WTC11 (cell line): ENCODE results near the gene IGF2BP1. TPM values are rescaled to one million over a fixed set of nuclear protein-coding genes. Genes with fewer than 3 reads are reported as not detected.

Experiments used
- ATAC-seq: fragments of 200-7000 bp; cut with Tn5 transposase; 2 replicates; pipeline ENCODE4 v1.10.0; 2021; ENCODE audit warnings: mild to moderate bottlenecking, moderate library complexity
- CTCF ChIA-PET: fragments of 300-600 bp; sonication (Branson Sonifier 250); formaldehyde crosslinking; loops from one replicate; lab custom pipeline; 2021; ENCODE audit warnings: antibody characterized with exemption; lab: Charles Lee
- POLR2A ChIA-PET: fragments of 350-600 bp; sonication (Branson Sonifier 250); formaldehyde crosslinking; loops from one replicate; lab custom pipeline; 2021; ENCODE audit warnings: antibody characterized with exemption; lab: Charles Lee
- DNase-seq: peaks from one replicate; pipeline ENCODE4 v3.0.0; 2021; ENCODE audit warnings: low spot score
- H3K27ac Mint-ChIP-seq: 2 replicates; pipeline ENCODE4 v1.8.0; 2021; ENCODE audit warnings: mixed read lengths
- H3K27me3 Mint-ChIP-seq: 2 replicates; pipeline ENCODE4 v1.8.0; 2021; ENCODE audit warnings: low read depth, mild to moderate bottlenecking, moderate library complexity, mixed read lengths
- H3K36me3 Mint-ChIP-seq: 2 replicates; pipeline ENCODE4 v1.8.0; 2021; ENCODE audit warnings: mixed read lengths
- H3K4me1 Mint-ChIP-seq: 2 replicates; pipeline ENCODE4 v1.8.0; 2022; ENCODE audit warnings: mixed read lengths
- H3K4me3 Mint-ChIP-seq: 2 replicates; pipeline ENCODE4 v1.8.0; 2021; ENCODE audit warnings: mild to moderate bottlenecking, moderate library complexity, mixed read lengths
- H3K9me3 Mint-ChIP-seq: 2 replicates; pipeline ENCODE4 v1.8.0; 2021; ENCODE audit warnings: mixed read lengths
- AR ChIP-seq: fragments of 250-450 bp; sonication (Bioruptor Pico); IDR thresholded peaks from 2 replicates; pipeline ENCODE4 v1.9.0; 2021; ENCODE audit warnings: mild to moderate bottlenecking
- CBFB ChIP-seq: sonication (generic); formaldehyde crosslinking; IDR thresholded peaks from 2 replicates; pipeline ENCODE4 v1.8.1; 2022; ENCODE audit warnings: mild to moderate bottlenecking, low read depth, missing genetic modification reagents
- EMX1 ChIP-seq: fragments of 250-450 bp; sonication (Bioruptor Pico); IDR thresholded peaks from 2 replicates; pipeline ENCODE4 v1.8.0; 2021; ENCODE audit warnings: mild to moderate bottlenecking
- FOXP1 ChIP-seq: sonication (generic); formaldehyde crosslinking; IDR thresholded peaks from 2 replicates; pipeline ENCODE4 v1.8.0; 2022; ENCODE audit warnings: missing genetic modification reagents, mild to moderate bottlenecking, moderate library complexity, borderline replicate concordance
- FOXP4 ChIP-seq: sonication (generic); formaldehyde crosslinking; IDR thresholded peaks from 2 replicates; pipeline ENCODE4 v1.8.0; 2022; ENCODE audit warnings: mild to moderate bottlenecking, missing genetic modification reagents
- HMGA2 ChIP-seq: fragments of 250-450 bp; sonication (Bioruptor Pico); IDR thresholded peaks from 2 replicates; pipeline ENCODE4 v1.4.0; 2021; ENCODE audit warnings: mild to moderate bottlenecking, moderate library complexity
- IRF2 ChIP-seq: sonication (generic); formaldehyde crosslinking; IDR thresholded peaks from 2 replicates; pipeline ENCODE4 v1.8.0; 2022; ENCODE audit warnings: low read depth, missing genetic modification reagents, borderline replicate concordance
- OVOL2 ChIP-seq: fragments of 250-450 bp; sonication (Bioruptor Pico); IDR thresholded peaks from 2 replicates; pipeline ENCODE4 v1.9.0; 2021; ENCODE audit warnings: mild to moderate bottlenecking, borderline replicate concordance
- PREB ChIP-seq: sonication (generic); formaldehyde crosslinking; IDR thresholded peaks from 2 replicates; pipeline ENCODE4 v1.8.1; 2022; ENCODE audit warnings: mild to moderate bottlenecking, missing genetic modification reagents, moderate library complexity, borderline replicate concordance
- PRRX2 ChIP-seq: fragments of 250-450 bp; sonication (Bioruptor Pico); IDR thresholded peaks from 2 replicates; pipeline ENCODE4 v1.8.0; 2021; ENCODE audit warnings: mild to moderate bottlenecking
- SMAD3 ChIP-seq: sonication (generic); formaldehyde crosslinking; IDR thresholded peaks from 2 replicates; pipeline ENCODE4 v1.8.0; 2022; ENCODE audit warnings: missing genetic modification reagents, mild to moderate bottlenecking, borderline replicate concordance
- SP1 ChIP-seq: sonication (generic); formaldehyde crosslinking; conservative IDR thresholded peaks from 2 replicates; pipeline ENCODE4 v1.8.1; 2022; ENCODE audit warnings: missing genetic modification reagents
- ZNF671 ChIP-seq: fragments of 250-450 bp; sonication (Bioruptor Pico); IDR thresholded peaks from 2 replicates; pipeline ENCODE4 v1.8.0; 2021; ENCODE audit warnings: mild to moderate bottlenecking
- total RNA-seq: library from RNA; stranded (reverse); gene quantifications from 3 replicates; pipeline ENCODE4 v1.2.3, GENCODE V29; 2021
- TF ChIP-seq, protein P1 (sequence below): sonication (generic); formaldehyde crosslinking; IDR thresholded peaks from 2 replicates; pipeline ENCODE4 v1.8.1; 2023; ENCODE audit warnings: mild to moderate bottlenecking, moderate library complexity, missing genetic modification reagents
- TF ChIP-seq, protein P2 (sequence below): sonication (generic); formaldehyde crosslinking; IDR thresholded peaks from 2 replicates; pipeline ENCODE4 v1.8.0; 2022; ENCODE audit warnings: mild to moderate bottlenecking, missing genetic modification reagents
- TF ChIP-seq, protein P3 (sequence below): sonication (generic); formaldehyde crosslinking; conservative IDR thresholded peaks from 2 replicates; pipeline ENCODE4 v1.8.1; 2022; ENCODE audit warnings: mild to moderate bottlenecking, missing genetic modification reagents
- TF ChIP-seq, protein P4 (sequence below): sonication (generic); formaldehyde crosslinking; IDR thresholded peaks from 2 replicates; pipeline ENCODE4 v1.8.1; 2023; ENCODE audit warnings: mild to moderate bottlenecking, missing genetic modification reagents, moderate library complexity

IGF2BP1 gene
- total RNA-seq, 1 experiment from 2014 or later, result 392 TPM

DNA sequence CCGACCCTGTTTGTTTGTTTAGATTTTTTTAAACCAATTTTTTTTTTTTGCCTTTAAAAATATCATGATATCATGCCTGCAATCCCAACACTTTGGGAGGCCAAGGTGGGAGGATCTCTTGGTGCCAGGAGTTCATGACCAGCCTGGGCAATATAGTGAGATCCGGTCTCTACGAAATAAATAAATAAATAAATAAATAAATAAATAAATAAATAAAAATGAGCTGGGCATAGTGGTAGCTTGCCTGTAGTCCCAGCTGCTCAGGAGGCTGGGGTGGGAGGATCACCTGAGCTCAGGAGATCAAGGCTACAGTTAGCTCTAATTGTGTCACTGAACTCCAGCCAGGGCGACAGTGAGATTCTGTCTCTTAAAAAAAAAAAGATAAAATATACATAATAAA lies 8.1 kb upstream of the IGF2BP1 start:
- Mint-ChIP-seq H3K4me3 (no peak overlapping the region), H3K9me3 (no peaks in the 10 kb centered on the region), H3K36me3 (no peaks in the 10 kb centered on the region), H3K4me1 (peaks cover 36% of the 10 kb centered on the region), H3K27me3 (no peaks in the 10 kb centered on the region), H3K27ac (no peak overlapping the region)
- DNase-seq, result no peak
- POLR2A ChIA-PET, result no interaction called here
- ATAC-seq, result no peak
- TF ChIP-seq EMX1 (no peak), HMGA2 (no peak), SMAD3 (no peak), FOXP4 (no peak), ZNF671 (no peak), FOXP1 (no peak), CBFB (CRISPR knock-in tag) (no peak), AR (no peak), OVOL2 (no peak), IRF2 (no peak), PREB (no peak), SP1 (no peak), PRRX2 (CRISPR knock-in tag) (no peak)
- TF ChIP-seq, protein P1, sequence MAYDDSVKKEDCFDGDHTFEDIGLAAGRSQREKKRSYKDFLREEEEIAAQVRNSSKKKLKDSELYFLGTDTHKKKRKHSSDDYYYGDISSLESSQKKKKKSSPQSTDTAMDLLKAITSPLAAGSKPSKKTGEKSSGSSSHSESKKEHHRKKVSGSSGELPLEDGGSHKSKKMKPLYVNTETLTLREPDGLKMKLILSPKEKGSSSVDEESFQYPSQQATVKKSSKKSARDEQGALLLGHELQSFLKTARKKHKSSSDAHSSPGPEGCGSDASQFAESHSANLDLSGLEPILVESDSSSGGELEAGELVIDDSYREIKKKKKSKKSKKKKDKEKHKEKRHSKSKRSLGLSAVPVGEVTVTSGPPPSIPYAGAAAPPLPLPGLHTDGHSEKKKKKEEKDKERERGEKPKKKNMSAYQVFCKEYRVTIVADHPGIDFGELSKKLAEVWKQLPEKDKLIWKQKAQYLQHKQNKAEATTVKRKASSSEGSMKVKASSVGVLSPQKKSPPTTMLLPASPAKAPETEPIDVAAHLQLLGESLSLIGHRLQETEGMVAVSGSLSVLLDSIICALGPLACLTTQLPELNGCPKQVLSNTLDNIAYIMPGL (CRISPR knock-in tag), result no peak
- TF ChIP-seq, protein P2, sequence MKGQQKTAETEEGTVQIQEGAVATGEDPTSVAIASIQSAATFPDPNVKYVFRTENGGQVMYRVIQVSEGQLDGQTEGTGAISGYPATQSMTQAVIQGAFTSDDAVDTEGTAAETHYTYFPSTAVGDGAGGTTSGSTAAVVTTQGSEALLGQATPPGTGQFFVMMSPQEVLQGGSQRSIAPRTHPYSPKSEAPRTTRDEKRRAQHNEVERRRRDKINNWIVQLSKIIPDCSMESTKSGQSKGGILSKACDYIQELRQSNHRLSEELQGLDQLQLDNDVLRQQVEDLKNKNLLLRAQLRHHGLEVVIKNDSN (CRISPR knock-in tag), result no peak
- TF ChIP-seq, protein P3, sequence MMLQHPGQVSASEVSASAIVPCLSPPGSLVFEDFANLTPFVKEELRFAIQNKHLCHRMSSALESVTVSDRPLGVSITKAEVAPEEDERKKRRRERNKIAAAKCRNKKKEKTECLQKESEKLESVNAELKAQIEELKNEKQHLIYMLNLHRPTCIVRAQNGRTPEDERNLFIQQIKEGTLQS (CRISPR knock-in tag), result no peak
- CTCF ChIA-PET, result interaction anchor here (0.9 to 1.2 kb wide), 2 partner anchors 44 to 46 kb away, joined by 3 read pairs; partner anchors contain the start of gene SNF8

DNA sequence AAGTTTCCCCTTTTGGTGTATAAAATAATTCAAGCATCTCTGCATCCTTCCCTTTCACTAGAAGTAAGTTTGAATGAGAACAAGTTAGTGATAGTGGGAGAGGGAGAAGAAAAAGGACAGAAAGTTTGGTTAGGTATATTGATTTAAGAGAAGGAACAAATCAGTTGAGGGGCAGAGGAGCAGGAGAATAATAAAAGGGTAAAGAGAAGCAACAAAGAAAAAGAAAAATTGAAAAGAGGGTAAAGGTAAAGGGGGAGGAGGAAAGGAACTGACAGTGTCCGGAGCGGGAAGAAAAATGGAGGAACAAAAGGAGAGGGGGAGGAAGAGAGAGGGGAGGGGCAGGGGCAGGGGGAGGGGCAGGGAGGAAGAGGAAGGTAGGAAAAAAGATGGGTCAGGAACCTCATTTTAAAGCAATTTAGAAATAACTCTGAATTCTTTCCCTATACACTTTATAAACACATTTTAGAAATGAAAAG lies 6.3 kb upstream of the IGF2BP1 start:
- Mint-ChIP-seq H3K27ac (peak overlapping the region; percentile 70), H3K4me1 (peaks cover 44% of the 10 kb centered on the region), H3K9me3 (no peaks in the 10 kb centered on the region), H3K4me3 (peak overlapping the region; percentile 57), H3K36me3 (no peaks in the 10 kb centered on the region), H3K27me3 (no peaks in the 10 kb centered on the region)
- TF ChIP-seq, protein P4, sequence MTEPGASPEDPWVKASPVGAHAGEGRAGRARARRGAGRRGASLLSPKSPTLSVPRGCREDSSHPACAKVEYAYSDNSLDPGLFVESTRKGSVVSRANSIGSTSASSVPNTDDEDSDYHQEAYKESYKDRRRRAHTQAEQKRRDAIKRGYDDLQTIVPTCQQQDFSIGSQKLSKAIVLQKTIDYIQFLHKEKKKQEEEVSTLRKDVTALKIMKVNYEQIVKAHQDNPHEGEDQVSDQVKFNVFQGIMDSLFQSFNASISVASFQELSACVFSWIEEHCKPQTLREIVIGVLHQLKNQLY (CRISPR knock-in tag), result no peak
- DNase-seq (no peak), ATAC-seq (no peak)
- ChIA-PET POLR2A (no interaction called here), CTCF (interaction anchor here (0.6 to 1.2 kb wide), 3 partner anchors 17 to 63 kb away, joined by 3 read pairs; no protein-coding TSS in a partner anchor)
